ENCODE measurements around the gene IFI44L. TPM values are rescaled to one million over a fixed set of nuclear protein-coding genes. Genes with fewer than 3 reads are reported as not detected.

The IFI44L gene
- total RNA-seq, result 1 to 10 TPM in 3 of 4 donors, under 1 TPM in 1; 0.57 to 4.6 (median 2.2) TPM

- Histone ChIP-seq H3K9me3 (no peaks in the 10 kb centered on the region), H3K36me3 (no peaks in the 10 kb centered on the region), H3K27ac (peak within 1 kb of the TSS; percentile 73), H3K27me3 (no peaks in the 10 kb centered on the region), H3K4me1 (peaks cover 20% of the 10 kb centered on the region), H3K4me3 (peak within 1 kb of the TSS; percentile 41)
- no peak for DNase-seq (ENCODE audit: low spot score in 2 of 2)
- WGBS, result 5% methylated on average over 9 of the region's 9 CpGs
- TF ChIP-seq POLR2A (IDR thresholded peaks at IDR 0.05), result no peak
- TF ChIP-seq EP300 (IDR thresholded peaks at IDR 0.05), result no peak
- TF ChIP-seq POLR2AphosphoS5 (IDR thresholded peaks at IDR 0.05), result no peak
- TF ChIP-seq CTCF (IDR thresholded peaks at IDR 0.05), result no peak
Observed at GRCh38 chr1:78619803-78620579, at the start of gene IFI44L. TSS of gene IFI44L (plus strand) at chr1:78620448. CDS start at chr1:78627916, 7,468 bp downstream.

GRCh38 chr1:78570539-78570938, 49.7 kb upstream of the IFI44L start:
- H3K4me3 ChIP-seq, result no peak overlapping the region
- no peak for TF ChIP-seq POLR2AphosphoS5 (IDR thresholded peaks at IDR 0.05)
- TF ChIP-seq EP300 (IDR thresholded peaks at IDR 0.05), result no peak
- no peak for TF ChIP-seq POLR2A (IDR thresholded peaks at IDR 0.05)
- no peak for TF ChIP-seq CTCF (IDR thresholded peaks at IDR 0.05)

GRCh38 chr1:78577257-78578100, 42.8 kb upstream of the IFI44L start:
- H3K27ac ChIP-seq, result no peak overlapping the region
- H3K4me3 ChIP-seq, result no peak overlapping the region
- no peak for DNase-seq (ENCODE audit: low spot score in 2 of 2)
- WGBS, result 38% methylated on average over 9 of the region's 9 CpGs
- no peaks in the 10 kb centered on the region for H3K27me3 ChIP-seq
- no peaks in the 10 kb centered on the region for H3K9me3 ChIP-seq
- H3K4me1 ChIP-seq, result no peaks in the 10 kb centered on the region
- H3K36me3 ChIP-seq, result no peaks in the 10 kb centered on the region
- TF ChIP-seq POLR2AphosphoS5 (IDR thresholded peaks at IDR 0.05) (no peak), POLR2A (IDR thresholded peaks at IDR 0.05) (no peak), CTCF (IDR thresholded peaks at IDR 0.05) (no peak), EP300 (IDR thresholded peaks at IDR 0.05) (no peak)

More at GRCh38 chr1:78570539-78570938, 49.7 kb upstream of the IFI44L start:
- no peak overlapping the region for H3K27ac ChIP-seq
- no peaks in the 10 kb centered on the region for H3K27me3 ChIP-seq
- no peak for DNase-seq (ENCODE audit: low spot score in 2 of 2)
- no peaks in the 10 kb centered on the region for H3K4me1 ChIP-seq
- 65% methylated on average over 2 of the region's 2 CpGs for WGBS
- no peaks in the 10 kb centered on the region for H3K36me3 ChIP-seq
- H3K9me3 ChIP-seq, result no peaks in the 10 kb centered on the region

GRCh38 chr1:78586572-78586971, 33.7 kb upstream of the IFI44L start:
- Histone ChIP-seq H3K27ac (no peak overlapping the region), H3K4me3 (no peak overlapping the region), H3K4me1 (no peaks in the 10 kb centered on the region), H3K9me3 (no peaks in the 10 kb centered on the region), H3K36me3 (no peaks in the 10 kb centered on the region), H3K27me3 (no peaks in the 10 kb centered on the region)
- 52% methylated on average over 1 of the region's 1 CpG for WGBS
- TF ChIP-seq CTCF (IDR thresholded peaks at IDR 0.05) (no peak), POLR2A (IDR thresholded peaks at IDR 0.05) (no peak), EP300 (IDR thresholded peaks at IDR 0.05) (no peak), POLR2AphosphoS5 (IDR thresholded peaks at IDR 0.05) (no peak)
- no peak for DNase-seq (ENCODE audit: low spot score in 2 of 2)

- WGBS, result 27% methylated on average over 1 of the region's 1 CpG
Observed at GRCh38 chr1:78587211-78587610, 33.0 kb upstream of the IFI44L start.

More at GRCh38 chr1:78587211-78587610, 33.0 kb upstream of the IFI44L start:
- Histone ChIP-seq H3K9me3 (no peaks in the 10 kb centered on the region), H3K27me3 (no peaks in the 10 kb centered on the region), H3K4me1 (no peaks in the 10 kb centered on the region), H3K4me3 (no peak overlapping the region), H3K36me3 (no peaks in the 10 kb centered on the region), H3K27ac (no peak overlapping the region)
- DNase-seq (ENCODE audit: low spot score in 2 of 2), result no peak
- TF ChIP-seq POLR2AphosphoS5 (IDR thresholded peaks at IDR 0.05), result no peak
- no peak for TF ChIP-seq EP300 (IDR thresholded peaks at IDR 0.05)
- no peak for TF ChIP-seq POLR2A (IDR thresholded peaks at IDR 0.05)
- no peak for TF ChIP-seq CTCF (IDR thresholded peaks at IDR 0.05)

Data from suprapubic skin (tissue), 4 donors.